Spleen (tissue), 7 donors: ENCODE measurements around the gene PKP2.

ENCODE experiments used
- CTCF ChIP-seq, 11 experiments: fragments of 200-600 bp in 7 of 11; fragments of 450-650 bp in 4 of 11; sonication (generic) in 4 of 11; IDR thresholded peaks in 8 of 11; conservative IDR thresholded peaks in 3 of 11; 1 replicate in 7 of 11; 2 replicates in 4 of 11; pipeline versions ENCODE4 v1.4.0 to v1.8.0; 2016 to 2021; ENCODE audit warnings: antibody characterized with exemption in 11 of 11, inconsistent platforms in 4 of 11, mild to moderate bottlenecking in 1 of 11
- POLR2A ChIP-seq, 3 donors: fragments of 450-650 bp; IDR thresholded peaks; one replicate each; pipeline ENCODE4 v1.5.1; 2017; ENCODE audit warnings: antibody characterized with exemption in 3 of 3, mild to moderate bottlenecking in 1 of 3
- POLR2AphosphoS5 ChIP-seq, 3 donors: sonication (generic); formaldehyde crosslinking; IDR thresholded peaks; one replicate each; pipeline ENCODE4 v1.5.1; 2017; ENCODE audit warnings: antibody characterized with exemption in 3 of 3
- donor health status: DM: no; HTN: no; CAD: no; lungs with moderate emphysema.
- donor health status: DM: no; HTN: no; CAD: no.
- donor health status: DM: no; HTN: no; CAD: no.

DNA sequence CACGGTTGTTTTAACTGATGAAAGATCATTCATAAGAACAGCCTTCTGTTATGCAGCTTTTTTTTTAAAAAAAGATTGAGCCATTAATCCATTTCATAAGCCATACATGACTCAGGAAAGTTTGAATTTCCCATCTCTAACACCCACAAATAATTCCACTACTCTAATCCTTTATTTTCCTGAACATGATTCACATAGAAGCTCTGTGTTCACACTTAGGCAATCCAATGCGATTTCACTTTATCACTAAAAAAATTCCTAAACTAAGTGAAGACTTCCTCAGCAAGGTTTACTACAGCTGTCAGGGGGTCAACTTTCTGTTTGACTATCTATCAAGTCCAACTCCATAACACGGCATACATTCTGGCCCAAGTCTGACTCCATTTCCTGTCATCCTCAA, 25.9 kb downstream of the PKP2 start:
- TF ChIP-seq CTCF (IDR thresholded peaks at IDR 0.05 in 8 of 11, conservative IDR thresholded peaks at IDR 0.05 in 3 of 11) (no peak), POLR2A (IDR thresholded peaks at IDR 0.05) (no peak), POLR2AphosphoS5 (IDR thresholded peaks at IDR 0.05) (no peak)
